GM12878 (cell line): ENCODE data around the gene POLR3K. TPM values are rescaled to one million over a fixed set of nuclear protein-coding genes. Genes with fewer than 3 reads are reported as not detected.

Experiments
- CHD1 ChIP-seq: IDR thresholded peaks from 2 replicates; pipeline ENCODE4 v1.6.1; 2012; ENCODE audit warnings: low read depth, low read length, improper control_type of control experiment
- CREB1 ChIP-seq: IDR thresholded peaks from 2 replicates; pipeline ENCODE4 v1.6.1; 2012; ENCODE audit warnings: low read depth, mild to moderate bottlenecking, inconsistent platforms
- ESRRA ChIP-seq: IDR thresholded peaks from 2 replicates; pipeline ENCODE4 v1.6.1; 2012; ENCODE audit warnings: mild to moderate bottlenecking, low read length, improper control_type of control experiment
- EZH2 ChIP-seq: IDR thresholded peaks from 2 replicates; pipeline ENCODE4 v1.6.1; 2012; ENCODE audit warnings: low read depth, mild to moderate bottlenecking, control low read depth, inconsistent platforms, low read length, borderline replicate concordance; ENCODE audit not compliant: control insufficient read depth
- MYC ChIP-seq: IDR thresholded peaks from 2 replicates; pipeline ENCODE4 v1.6.1; 2011; ENCODE audit warnings: mild to moderate bottlenecking, low read length, moderate library complexity, inconsistent platforms; ENCODE audit not compliant: insufficient read depth, insufficient replicate concordance, insufficient read length, severe bottlenecking
- NFYB ChIP-seq: IDR thresholded peaks from 2 replicates; pipeline ENCODE4 v1.6.1; 2011; ENCODE audit warnings: low read depth, mild to moderate bottlenecking, low read length, improper control_type of control experiment, moderate library complexity; ENCODE audit not compliant: insufficient read depth
- NR2C2 ChIP-seq: IDR thresholded peaks from 2 replicates; pipeline ENCODE4 v1.6.1; 2011; ENCODE audit warnings: borderline replicate concordance, low read depth; ENCODE audit not compliant: control insufficient read depth, insufficient read length
- NRF1 ChIP-seq: conservative IDR thresholded peaks from 2 replicates; pipeline ENCODE4 v1.6.1; 2011; ENCODE audit warnings: mild to moderate bottlenecking, low read depth, low read length, improper control_type of control experiment
- POLR2AphosphoS5 ChIP-seq: IDR thresholded peaks from 2 replicates; pipeline ENCODE4 v1.6.1; 2011; ENCODE audit warnings: mild to moderate bottlenecking, low read length, inconsistent platforms
- RAD21 ChIP-seq: IDR thresholded peaks from 2 replicates; pipeline ENCODE4 v1.6.1; 2011; ENCODE audit warnings: mild to moderate bottlenecking, low read depth, low read length, moderate library complexity; ENCODE audit not compliant: insufficient read depth
- SMAD1 ChIP-seq: fragments of 450-650 bp; IDR thresholded peaks from 2 replicates; pipeline ENCODE4 v1.6.1; 2018; ENCODE audit warnings: mild to moderate bottlenecking, low read depth; ENCODE audit not compliant: partially characterized antibody
- STAT1 ChIP-seq: fragments of 450-650 bp; conservative IDR thresholded peaks from 2 replicates; pipeline ENCODE4 v1.6.1; 2014; ENCODE audit warnings: antibody characterized with exemption, mild to moderate bottlenecking
- SUPT20H ChIP-seq: IDR thresholded peaks from 2 replicates; pipeline ENCODE4 v1.6.1; 2011; ENCODE audit warnings: low read depth, mild to moderate bottlenecking, low read length, moderate library complexity, borderline replicate concordance; ENCODE audit not compliant: control insufficient read depth
- TCF7 ChIP-seq: IDR thresholded peaks from 2 replicates; pipeline ENCODE4 v1.6.1; 2014; ENCODE audit warnings: antibody characterized with exemption, borderline replicate concordance
- ZNF274 ChIP-seq: IDR thresholded peaks from one replicate; pipeline ENCODE4 v1.8.0; 2011; ENCODE audit not compliant: insufficient read length, insufficient read depth
- ZSCAN29 ChIP-seq: fragments of 450-650 bp; IDR thresholded peaks from 2 replicates; pipeline ENCODE4 v1.6.1; 2017; ENCODE audit warnings: mild to moderate bottlenecking, moderate library complexity
- polyA plus RNA-seq, 11 experiments: library from polyadenylated mRNA; depleted of rRNA in 4 of 11; unstranded in 6 of 11; stranded (reverse) in 5 of 11; fragments of >200 nt; fragmentation: Nextera tagmentation in 4 of 11; fragmentation: Illumina TruSeq in 1 of 11; extraction: Ambion mirVana in 4 of 11; extraction: Trizol in 1 of 11; gene quantifications; 1 replicate in 1 of 11; 2 replicates in 10 of 11; pipeline versions ENCODE4 v1.2.1 to v1.2.3, GENCODE V29; 2011 to 2016; ENCODE audit warnings: inconsistent platforms in 2 of 11, missing spikeins in 2 of 11, low read depth in 1 of 11
- total RNA-seq, 4 experiments: library from RNA; depleted of rRNA in 3 of 4; stranded (reverse); fragments of >200 nt in 3 of 4; fragmentation: Illumina TruSeq in 1 of 4; extraction: Trizol in 1 of 4; gene quantifications; 2 replicates each; pipeline versions ENCODE4 v1.2.1 to v1.2.3, GENCODE V29; 2013 to 2021

Gene POLR3K
- total and polyA plus RNA-seq, 10 of the 15 experiments (the other 5 are each of a cell fraction or from before 2014, with no cell fraction given): 25.3 to 222 (median 64.0) TPM

- no peak for TF ChIP-seq EZH2
- peak; percentile 70 for TF ChIP-seq CREB1
- TF ChIP-seq MYC: peak; percentile 50
- peak; percentile 95 for TF ChIP-seq NFYB
- TF ChIP-seq SMAD1: no peak
- TF ChIP-seq POLR2AphosphoS5: peak; percentile 87; the same call in 1 of the 2 replicates
- TF ChIP-seq ESRRA: 0 out of 2 replicates have a peak, but pooled peaks have one; percentile 9
- TF ChIP-seq ZNF274: no peak
- TF ChIP-seq NRF1: peak; percentile 55
- TF ChIP-seq NR2C2: no peak
- TF ChIP-seq CHD1: peak; percentile 83; the same call in 1 of the 2 replicates
- TF ChIP-seq ZSCAN29: 0 out of 2 replicates have a peak, but pooled peaks have one; percentile 46
- no peak for TF ChIP-seq STAT1
- no peak for TF ChIP-seq RAD21
- no peak for TF ChIP-seq SUPT20H
- no peak for TF ChIP-seq TCF7
Measured at GRCh38 chr16:53346-54236, at the start of gene POLR3K, which contains the start of gene SNRNP25 (continued).
